NCI-H146 (cell line): Measurements from ENCODE around the gene CMTM3.
"Not testable (repeated sequence)": the region's sequence is repeated elsewhere in the genome, so short reads cannot be mapped to it uniquely, and the experiment has no call there.

Experiments used
- DNase-seq: peaks from one replicate; lab custom pipeline; 2025; lab: John Stamatoyannopoulos, UW

Gene CMTM3

GRCh38 chr16:66585481-66586239 is 18.8 kb upstream of the CMTM3 start:
- DNase-seq = no peak

GRCh38 chr16:66587881-66588600 is 16.5 kb upstream of the CMTM3 start:
- DNase-seq = no peak

GRCh38 chr16:66588981-66589713 is 15.4 kb upstream of the CMTM3 start:
- no peak for DNase-seq

GRCh38 chr16:66590322-66590721 is 14.2 kb upstream of the CMTM3 start:
- DNase-seq = no peak

GRCh38 chr16:66591018-66591417 is 13.5 kb upstream of the CMTM3 start:
- no peak for DNase-seq

GRCh38 chr16:66592241-66592640 is 12.3 kb upstream of the CMTM3 start:
- no peak for DNase-seq

GRCh38 chr16:66592814-66593213 is 11.7 kb upstream of the CMTM3 start:
- DNase-seq = no peak

- DNase-seq = no peak
Observed at GRCh38 chr16:66594739-66595138, 9.8 kb upstream of the CMTM3 start.

- DNase-seq = not testable (repeated sequence)
Observed at GRCh38 chr16:66596559-66596958, 7.9 kb upstream of the CMTM3 start.

- DNase-seq = no peak
Observed at GRCh38 chr16:66596986-66597848, 7.3 kb upstream of the CMTM3 start.

GRCh38 chr16:66598111-66598510 is 6.4 kb upstream of the CMTM3 start:
- DNase-seq = no peak

- DNase-seq = no peak
Observed at GRCh38 chr16:66599726-66600125, 4.8 kb upstream of the CMTM3 start.

GRCh38 chr16:66600477-66600876 is 4.0 kb upstream of the CMTM3 start:
- no peak for DNase-seq

- DNase-seq = no peak
Observed at GRCh38 chr16:66601471-66601870, 3.0 kb upstream of the CMTM3 start.

GRCh38 chr16:66603537-66604375 is 748 bp upstream of the CMTM3 start:
- DNase-seq = peak; percentile 75

- DNase-seq = peak; percentile 54
Observed at GRCh38 chr16:66605177-66605978, 874 bp downstream of the CMTM3 start.

- no peak for DNase-seq
Observed at GRCh38 chr16:66605979-66606751, 1.7 kb downstream of the CMTM3 start.

- DNase-seq = peak; percentile 47
Observed at GRCh38 chr16:66608241-66609138, 4.0 kb downstream of the CMTM3 start.
